ENCODE data around the gene KRT77. TPM values are rescaled to one million over a fixed set of nuclear protein-coding genes. Genes with fewer than 3 reads are reported as not detected.
"Not testable (repeated sequence)": the region's sequence is repeated elsewhere in the genome, so short reads cannot be mapped to it uniquely, and the experiment has no call there.

The KRT77 gene
- total RNA-seq (not detected), polyA plus RNA-seq (under 1 TPM in 1 of 3 donors, not detected in 2; 0.03 TPM)
- long read RNA-seq, donor 1, result 0 reads
- long read RNA-seq, donor 2, result 0 reads
- long read RNA-seq, donor 3, result 0 reads
- long read RNA-seq, donor 4, result 0 reads
- long read RNA-seq, donor 5, result 0 reads
- long read RNA-seq, donor 6, result 0 reads
- long read RNA-seq, donor 7, result 0 reads
- long read RNA-seq, donor 8, result 0 reads
- long read RNA-seq, donor 9, result 0 reads
- long read RNA-seq, donor 10, result 0 reads

GRCh38 chr12:52703424-52703823, at the start of gene KRT77:
TSS of gene KRT77 (minus strand) at chr12:52703524. CDS start at chr12:52703434, 90 bp downstream.
- Histone ChIP-seq H3K4me3 (no peak within 1 kb of the TSS), H3K9me3 (no peaks in the 10 kb centered on the region), H3K36me3 (no peaks in the 10 kb centered on the region), H3K27ac (no peak within 1 kb of the TSS), H3K4me1 (no peaks in the 10 kb centered on the region), H3K27me3 (peaks cover 0 to 59% (median 9%) of the 10 kb centered on the region in 3 donors)
- TF ChIP-seq POLR2AphosphoS5 (IDR thresholded peaks at IDR 0.05), result no peak
- TF ChIP-seq POLR2A (IDR thresholded peaks at IDR 0.05), result no peak
- TF ChIP-seq CTCF (IDR thresholded peaks at IDR 0.05), result no peak
- no peak for TF ChIP-seq EP300 (IDR thresholded peaks at IDR 0.05)
- intact Hi-C loops (cut with DNase I; ENCODE audit: low total_unique reads), result no loop called here
- 34 to 49% (median 36%) methylated on average over 2 of the region's 2 CpGs for WGBS, 5 donors
- DNase-seq, result no peak

GRCh38 chr12:52752516-52752915, 49.2 kb upstream of the KRT77 start:
- TF ChIP-seq POLR2A (IDR thresholded peaks at IDR 0.05) (no peak), EP300 (IDR thresholded peaks at IDR 0.05) (no peak), CTCF (IDR thresholded peaks at IDR 0.05) (no peak), POLR2AphosphoS5 (IDR thresholded peaks at IDR 0.05) (no peak)
- Histone ChIP-seq H3K9me3 (no peaks in the 10 kb centered on the region), H3K36me3 (no peaks in the 10 kb centered on the region), H3K27me3 (peaks cover 0 to 54% (median 2%) of the 10 kb centered on the region in 3 donors), H3K4me1 (no peaks in the 10 kb centered on the region), H3K27ac (no peak overlapping the region), H3K4me3 (no peak overlapping the region)
- 60 to 90% (median 79%) methylated on average over 2 of the region's 2 CpGs for WGBS, 5 donors
- DNase-seq, result no peak
- intact Hi-C loops (cut with DNase I; ENCODE audit: low total_unique reads), result no loop called here

GRCh38 chr12:52751795-52752194, 48.5 kb upstream of the KRT77 start:
- H3K27me3 ChIP-seq, result peaks cover 0 to 55% (median 0%) of the 10 kb centered on the region in 3 donors
- no peak for DNase-seq

GRCh38 chr12:52750532-52750931, 47.2 kb upstream of the KRT77 start:
- DNase-seq; intact Hi-C loops (cut with DNase I; ENCODE audit: low total_unique reads): not testable (repeated sequence)
- 40 to 71% (median 43%) methylated on average over 3 of the region's 3 CpGs for WGBS, 5 donors

More at GRCh38 chr12:52751795-52752194, 48.5 kb upstream of the KRT77 start:
- TF ChIP-seq CTCF (IDR thresholded peaks at IDR 0.05) (no peak), EP300 (IDR thresholded peaks at IDR 0.05) (no peak), POLR2A (IDR thresholded peaks at IDR 0.05) (no peak), POLR2AphosphoS5 (IDR thresholded peaks at IDR 0.05) (no peak)
- Histone ChIP-seq H3K36me3 (no peaks in the 10 kb centered on the region), H3K4me3 (no peak overlapping the region), H3K27ac (no peak overlapping the region), H3K4me1 (no peaks in the 10 kb centered on the region), H3K9me3 (no peaks in the 10 kb centered on the region)
- intact Hi-C loops (cut with DNase I; ENCODE audit: low total_unique reads), result no loop called here

GRCh38 chr12:52749827-52750226, 46.5 kb upstream of the KRT77 start:
- Histone ChIP-seq H3K36me3 (no peaks in the 10 kb centered on the region), H3K4me1 (no peaks in the 10 kb centered on the region), H3K27me3 (peaks cover 0 to 51% (median 0%) of the 10 kb centered on the region in 3 donors), H3K27ac (no peak overlapping the region), H3K4me3 (no peak overlapping the region), H3K9me3 (no peaks in the 10 kb centered on the region)
- no peak for TF ChIP-seq CTCF (IDR thresholded peaks at IDR 0.05)
- no peak for TF ChIP-seq POLR2AphosphoS5 (IDR thresholded peaks at IDR 0.05)
- no peak for TF ChIP-seq EP300 (IDR thresholded peaks at IDR 0.05)
- no peak for TF ChIP-seq POLR2A (IDR thresholded peaks at IDR 0.05)
- DNase-seq, result no peak
- intact Hi-C loops (cut with DNase I; ENCODE audit: low total_unique reads), result no loop called here
- WGBS, 5 donors, result 67 to 81% (median 76%) methylated on average over 3 of the region's 3 CpGs

More at GRCh38 chr12:52750532-52750931, 47.2 kb upstream of the KRT77 start:
- not testable (repeated sequence) for H3K27ac ChIP-seq, H3K4me3 ChIP-seq, H3K36me3 ChIP-seq, H3K9me3 ChIP-seq, H3K4me1 ChIP-seq
- H3K27me3 ChIP-seq, result peaks cover 0 to 56% (median 0%) of the 10 kb centered on the region in 3 donors

All from stomach (tissue), 19 donors.